HCT116 (cell line): ENCODE measurements around the gene ZNF791. TPM values are rescaled to one million over a fixed set of nuclear protein-coding genes. Genes with fewer than 3 reads are reported as not detected.

Experiments
- ATAC-seq: fragments of 200-7000 bp; cut with Tn5 transposase; 2 replicates; pipeline ENCODE4 v1.9.1; 2020; ENCODE audit warnings: mild to moderate bottlenecking, moderate library complexity
- BruUV-seq: library from RNA; stranded (reverse); fragments of 400-500 nt; replicated peaks from 2 replicates; lab custom pipeline; 2021; lab: Mats Ljungman, UMichigan
- CTCF ChIA-PET: fragments of 300-600 bp; sonication (Branson Sonifier 250); formaldehyde crosslinking; loops from one replicate; lab custom pipeline; 2021; ENCODE audit warnings: antibody characterized with exemption; lab: Charles Lee
- POLR2A ChIA-PET: fragments of 300-600, 350-600 bp; sonication (Branson Sonifier 250); formaldehyde crosslinking; loops from one replicate; lab custom pipeline; 2021; ENCODE audit warnings: antibody characterized with exemption; lab: Charles Lee
- RAD21 ChIA-PET, 2 experiments: fragments of 300-600 bp; sonication (Branson Sonifier 250); formaldehyde crosslinking; loops; one replicate each; lab custom pipeline; 2023; ENCODE audit warnings: low total read pairs in 2 of 2; ENCODE audit not compliant: uncharacterized antibody in 2 of 2, unreplicated experiment in 2 of 2, low non-redundant PET in 1 of 2; lab: Charles Lee
- DNase-seq: peaks from one replicate; pipeline ENCODE4 v3.0.0-alpha.2; 2010; ENCODE audit warnings: low read depth, low spot score
- H2AFZ ChIP-seq: fragments of 200-600 bp; shearing (Covaris generic), sonication (generic); 2 replicates; pipeline ENCODE4 v1.6.1; 2017; ENCODE audit warnings: low read depth, mixed run types, mixed read lengths, antibody characterized with exemption, low read length; ENCODE audit not compliant: poor library complexity, severe bottlenecking
- H3K27ac ChIP-seq: 2 replicates; pipeline ENCODE4 v1.5.1; 2012; ENCODE audit warnings: low read depth, low read length
- H3K27me3 ChIP-seq: fragments of 200-600 bp; sonication (generic); 2 replicates; pipeline ENCODE4 v1.6.1; 2016; ENCODE audit warnings: mixed run types, low read length, mixed read lengths; ENCODE audit not compliant: insufficient read depth
- H3K36me3 ChIP-seq, 2 experiments: fragments of 200-500 bp in 1 of 2; fragments of 200-600 bp in 1 of 2; sonication (Bioruptor generic) in 1 of 2; sonication (generic) in 1 of 2; 2 replicates each; pipeline versions ENCODE4 v1.5.1 to v1.6.1; 2014 to 2016; ENCODE audit warnings: low read length in 2 of 2, inconsistent platforms in 1 of 2, mixed read lengths in 1 of 2, mixed run types in 1 of 2; ENCODE audit not compliant: insufficient read depth in 2 of 2, control insufficient read depth in 1 of 2
- H3K4me1 ChIP-seq, 2 experiments: fragments of 200-600 bp in 1 of 2; sonication (generic) in 1 of 2; 2 replicates each; pipeline versions ENCODE4 v1.5.1 to v1.6.1; 2012 to 2017; ENCODE audit warnings: low read length in 2 of 2, inconsistent platforms in 1 of 2, mild to moderate bottlenecking in 1 of 2, mixed read lengths in 1 of 2, mixed run types in 1 of 2, moderate library complexity in 1 of 2; ENCODE audit not compliant: insufficient read depth in 2 of 2, control insufficient read depth in 1 of 2
- H3K4me2 ChIP-seq: fragments of 200-600 bp; sonication (generic); 2 replicates; pipeline ENCODE4 v1.6.1; 2017; ENCODE audit warnings: mixed run types, low read length, mixed read lengths
- H3K4me3 ChIP-seq, 2 experiments: fragments of 200-600 bp in 1 of 2; sonication (generic) in 1 of 2; replicated peaks in 1 of 2; 2 replicates each; pipeline ENCODE4 v1.5.1; 2011 to 2016; ENCODE audit warnings: low read length in 2 of 2, control low read depth in 1 of 2, low read depth in 1 of 2, mild to moderate bottlenecking in 1 of 2, mixed read lengths in 1 of 2, mixed run types in 1 of 2
- H3K79me2 ChIP-seq: fragments of 200-600 bp; sonication (generic); 2 replicates; pipeline ENCODE4 v1.6.1; 2017; ENCODE audit warnings: mild to moderate bottlenecking, mixed run types, low read length, moderate library complexity, mixed read lengths; ENCODE audit not compliant: insufficient read depth
- H3K9ac ChIP-seq: fragments of 200-600 bp; sonication (generic); 2 replicates; pipeline ENCODE4 v1.6.1; 2016; ENCODE audit warnings: low read length, mixed read lengths
- H3K9me2 ChIP-seq: fragments of 200-600 bp; sonication (generic), shearing (Covaris generic); 2 replicates; pipeline ENCODE4 v1.6.1; 2017; ENCODE audit warnings: mixed run types, mild to moderate bottlenecking, moderate library complexity; ENCODE audit not compliant: insufficient read depth
- H3K9me3 ChIP-seq, 2 experiments: fragments of 200-500 bp in 1 of 2; fragments of 200-600 bp in 1 of 2; sonication (Bioruptor generic) in 1 of 2; sonication (generic) in 1 of 2; 2 replicates each; pipeline ENCODE4 v1.6.1; 2014 to 2017; ENCODE audit warnings: low read length in 2 of 2, mixed read lengths in 2 of 2, inconsistent platforms in 1 of 2, low read depth in 1 of 2, mild to moderate bottlenecking in 1 of 2, mixed run types in 1 of 2, moderate library complexity in 1 of 2; ENCODE audit not compliant: control insufficient read depth in 1 of 2, insufficient read depth in 1 of 2
- H4K20me1 ChIP-seq: fragments of 200-600 bp; sonication (generic), shearing (Covaris generic); 2 replicates; pipeline ENCODE4 v1.6.1; 2017; ENCODE audit warnings: mixed run types, mild to moderate bottlenecking, moderate library complexity; ENCODE audit not compliant: insufficient read depth
- CBX3 ChIP-seq: IDR thresholded peaks from 2 replicates; pipeline ENCODE4 v1.6.1; 2012; ENCODE audit warnings: low read depth
- CEBPB ChIP-seq: IDR thresholded peaks from 2 replicates; pipeline ENCODE4 v1.6.1; 2012; ENCODE audit warnings: low read depth
- EGR1 ChIP-seq: IDR thresholded peaks from 2 replicates; pipeline ENCODE4 v1.6.1; 2012; ENCODE audit warnings: low read depth
- ELF1 ChIP-seq: IDR thresholded peaks from 2 replicates; pipeline ENCODE4 v1.6.1; 2012; ENCODE audit warnings: low read depth, borderline replicate concordance
- EZH2 ChIP-seq: fragments of 200-600 bp; sonication (generic); IDR thresholded peaks from 2 replicates; pipeline ENCODE4 v1.6.1; 2017; ENCODE audit warnings: antibody characterized with exemption, mixed run types
- EZH2phosphoT487 ChIP-seq: fragments of 200-600 bp; IDR thresholded peaks from 2 replicates; pipeline ENCODE4 v1.6.1; 2018; ENCODE audit warnings: antibody characterized with exemption, borderline replicate concordance
- FOSL1 ChIP-seq: IDR thresholded peaks from 2 replicates; pipeline ENCODE4 v1.6.1; 2012; ENCODE audit warnings: low read depth
- POLR2AphosphoS5 ChIP-seq: IDR thresholded peaks from 2 replicates; pipeline ENCODE4 v1.6.1; 2011; ENCODE audit warnings: mild to moderate bottlenecking, low read depth, low read length, moderate library complexity
- RAD21 ChIP-seq: IDR thresholded peaks from 2 replicates; pipeline ENCODE4 v1.6.1; 2012; ENCODE audit warnings: low read depth, mild to moderate bottlenecking
- SIN3A ChIP-seq: IDR thresholded peaks from 2 replicates; pipeline ENCODE4 v1.6.1; 2012; ENCODE audit warnings: low read depth
- SP1 ChIP-seq: IDR thresholded peaks from 2 replicates; pipeline ENCODE4 v1.6.1; 2012; ENCODE audit warnings: low read depth
- SRF ChIP-seq: IDR thresholded peaks from 2 replicates; pipeline ENCODE4 v1.6.1; 2012; ENCODE audit warnings: low read depth
- ZFX ChIP-seq: fragments of 450-650 bp; IDR thresholded peaks from 2 replicates; pipeline ENCODE4 v1.6.1; 2017
- intact Hi-C: fragments of 100-400 bp; cut with micrococcal nuclease; formaldehyde crosslinking; loops from 2 replicates; pipeline ENCODE4 v1.10.0; 2022
- total RNA-seq: library from RNA; stranded (reverse); gene quantifications from one replicate; pipeline ENCODE4 v1.2.1, GENCODE V29; 2021; ENCODE audit not compliant: unreplicated experiment
- TF ChIP-seq, protein P1 (sequence below): IDR thresholded peaks from 2 replicates; pipeline ENCODE4 v1.6.1; 2012
- TF ChIP-seq, protein P2 (sequence below): IDR thresholded peaks from 2 replicates; pipeline ENCODE4 v1.6.1; 2012
- TF ChIP-seq, protein P3 (sequence below), 3 experiments: fragments of 200-600 bp in 1 of 3; sonication (generic) in 1 of 3; IDR thresholded peaks in 2 of 3; conservative IDR thresholded peaks in 1 of 3; 2 replicates each; pipeline ENCODE4 v1.5.1; 2012 to 2017; ENCODE audit warnings: low read depth in 2 of 3, low read length in 2 of 3, antibody characterized with exemption in 1 of 3, borderline replicate concordance in 1 of 3, control low read depth in 1 of 3, mild to moderate bottlenecking in 1 of 3, mixed read lengths in 1 of 3, mixed run types in 1 of 3, moderate library complexity in 1 of 3; ENCODE audit not compliant: insufficient read depth in 1 of 3
- TF ChIP-seq, protein P4 (sequence below): IDR thresholded peaks from 2 replicates; pipeline ENCODE4 v1.6.1; 2012; ENCODE audit warnings: low read depth
- TF ChIP-seq, protein P5 (sequence below): IDR thresholded peaks from 2 replicates; pipeline ENCODE4 v1.6.1; 2011; ENCODE audit warnings: mild to moderate bottlenecking, low read length, moderate library complexity; ENCODE audit not compliant: insufficient replicate concordance; ENCODE audit errors: extremely low read depth

Gene ZNF791
- total RNA-seq, 1 experiment from 2014 or later = 21.2 TPM

DNA sequence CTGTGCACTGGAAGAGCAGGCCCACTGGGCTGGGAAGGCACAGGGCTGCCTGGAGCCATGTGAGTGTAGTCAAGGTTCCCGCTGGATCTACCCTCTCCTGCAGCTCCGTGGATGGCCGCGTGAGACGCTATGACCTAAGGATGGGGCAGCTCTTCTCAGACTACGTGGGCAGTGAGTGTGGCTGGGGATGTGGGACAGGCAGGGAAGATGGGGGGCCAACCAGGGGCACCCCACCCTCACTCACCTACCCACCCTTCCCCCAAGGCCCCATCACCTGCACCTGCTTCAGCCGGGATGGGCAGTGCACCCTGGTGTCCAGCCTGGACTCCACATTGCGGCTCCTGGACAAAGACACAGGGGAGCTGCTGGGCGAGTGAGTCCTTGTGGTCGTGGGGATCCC, 62.0 kb downstream of the ZNF791 start:
- H3K27me3 ChIP-seq = no peaks in the 10 kb centered on the region
- H3K4me3 ChIP-seq = no peak overlapping the region
- ChIA-PET RAD21 (no interaction called here), CTCF (interaction anchor here (0.6 to 1.4 kb wide), 6 partner anchors 8 to 748 kb away, joined by 3 to 5 read pairs (median 3); partner anchors contain the start of genes DHPS and ZNF700), POLR2A (no interaction called here)
- ATAC-seq (no peak), DNase-seq (no peak)
- no TSS peak for BruUV-seq
- no peak overlapping the region for H3K9ac ChIP-seq
- H4K20me1 ChIP-seq = no peaks in the 10 kb centered on the region
- intact Hi-C loops = loop anchor here (1.0 kb wide), 1 partner anchor 108 kb away; no protein-coding TSS in a partner anchor
- H3K36me3 ChIP-seq = peaks cover 12 to 42% of the 10 kb centered on the region in 2 experiments; a peak in 3 of 4 replicates
- TF ChIP-seq SP1 (no peak), SIN3A (no peak), ZFX (no peak), CBX3 (no peak), POLR2AphosphoS5 (no peak), EZH2phosphoT487 (no peak), FOSL1 (no peak), EZH2 (no peak), ELF1 (no peak), SRF (no peak), EGR1 (no peak), CEBPB (no peak), RAD21 (no peak)
- TF ChIP-seq, protein P1, sequence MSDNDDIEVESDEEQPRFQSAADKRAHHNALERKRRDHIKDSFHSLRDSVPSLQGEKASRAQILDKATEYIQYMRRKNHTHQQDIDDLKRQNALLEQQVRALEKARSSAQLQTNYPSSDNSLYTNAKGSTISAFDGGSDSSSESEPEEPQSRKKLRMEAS = no peak
- TF ChIP-seq, protein P2, sequence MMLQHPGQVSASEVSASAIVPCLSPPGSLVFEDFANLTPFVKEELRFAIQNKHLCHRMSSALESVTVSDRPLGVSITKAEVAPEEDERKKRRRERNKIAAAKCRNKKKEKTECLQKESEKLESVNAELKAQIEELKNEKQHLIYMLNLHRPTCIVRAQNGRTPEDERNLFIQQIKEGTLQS = no peak
- TF ChIP-seq, protein P3, sequence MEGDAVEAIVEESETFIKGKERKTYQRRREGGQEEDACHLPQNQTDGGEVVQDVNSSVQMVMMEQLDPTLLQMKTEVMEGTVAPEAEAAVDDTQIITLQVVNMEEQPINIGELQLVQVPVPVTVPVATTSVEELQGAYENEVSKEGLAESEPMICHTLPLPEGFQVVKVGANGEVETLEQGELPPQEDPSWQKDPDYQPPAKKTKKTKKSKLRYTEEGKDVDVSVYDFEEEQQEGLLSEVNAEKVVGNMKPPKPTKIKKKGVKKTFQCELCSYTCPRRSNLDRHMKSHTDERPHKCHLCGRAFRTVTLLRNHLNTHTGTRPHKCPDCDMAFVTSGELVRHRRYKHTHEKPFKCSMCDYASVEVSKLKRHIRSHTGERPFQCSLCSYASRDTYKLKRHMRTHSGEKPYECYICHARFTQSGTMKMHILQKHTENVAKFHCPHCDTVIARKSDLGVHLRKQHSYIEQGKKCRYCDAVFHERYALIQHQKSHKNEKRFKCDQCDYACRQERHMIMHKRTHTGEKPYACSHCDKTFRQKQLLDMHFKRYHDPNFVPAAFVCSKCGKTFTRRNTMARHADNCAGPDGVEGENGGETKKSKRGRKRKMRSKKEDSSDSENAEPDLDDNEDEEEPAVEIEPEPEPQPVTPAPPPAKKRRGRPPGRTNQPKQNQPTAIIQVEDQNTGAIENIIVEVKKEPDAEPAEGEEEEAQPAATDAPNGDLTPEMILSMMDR (IDR thresholded peaks at IDR 0.05 in 2 of 3, conservative IDR thresholded peaks at IDR 0.05 in 1 of 3; ENCODE audit: borderline replicate concordance in 1 of 3, insufficient read depth in 1 of 3, low read depth in 2 of 3, low read length in 2 of 3) = no peak
- TF ChIP-seq, protein P4, sequence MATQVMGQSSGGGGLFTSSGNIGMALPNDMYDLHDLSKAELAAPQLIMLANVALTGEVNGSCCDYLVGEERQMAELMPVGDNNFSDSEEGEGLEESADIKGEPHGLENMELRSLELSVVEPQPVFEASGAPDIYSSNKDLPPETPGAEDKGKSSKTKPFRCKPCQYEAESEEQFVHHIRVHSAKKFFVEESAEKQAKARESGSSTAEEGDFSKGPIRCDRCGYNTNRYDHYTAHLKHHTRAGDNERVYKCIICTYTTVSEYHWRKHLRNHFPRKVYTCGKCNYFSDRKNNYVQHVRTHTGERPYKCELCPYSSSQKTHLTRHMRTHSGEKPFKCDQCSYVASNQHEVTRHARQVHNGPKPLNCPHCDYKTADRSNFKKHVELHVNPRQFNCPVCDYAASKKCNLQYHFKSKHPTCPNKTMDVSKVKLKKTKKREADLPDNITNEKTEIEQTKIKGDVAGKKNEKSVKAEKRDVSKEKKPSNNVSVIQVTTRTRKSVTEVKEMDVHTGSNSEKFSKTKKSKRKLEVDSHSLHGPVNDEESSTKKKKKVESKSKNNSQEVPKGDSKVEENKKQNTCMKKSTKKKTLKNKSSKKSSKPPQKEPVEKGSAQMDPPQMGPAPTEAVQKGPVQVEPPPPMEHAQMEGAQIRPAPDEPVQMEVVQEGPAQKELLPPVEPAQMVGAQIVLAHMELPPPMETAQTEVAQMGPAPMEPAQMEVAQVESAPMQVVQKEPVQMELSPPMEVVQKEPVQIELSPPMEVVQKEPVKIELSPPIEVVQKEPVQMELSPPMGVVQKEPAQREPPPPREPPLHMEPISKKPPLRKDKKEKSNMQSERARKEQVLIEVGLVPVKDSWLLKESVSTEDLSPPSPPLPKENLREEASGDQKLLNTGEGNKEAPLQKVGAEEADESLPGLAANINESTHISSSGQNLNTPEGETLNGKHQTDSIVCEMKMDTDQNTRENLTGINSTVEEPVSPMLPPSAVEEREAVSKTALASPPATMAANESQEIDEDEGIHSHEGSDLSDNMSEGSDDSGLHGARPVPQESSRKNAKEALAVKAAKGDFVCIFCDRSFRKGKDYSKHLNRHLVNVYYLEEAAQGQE = no peak
- TF ChIP-seq, protein P5, sequence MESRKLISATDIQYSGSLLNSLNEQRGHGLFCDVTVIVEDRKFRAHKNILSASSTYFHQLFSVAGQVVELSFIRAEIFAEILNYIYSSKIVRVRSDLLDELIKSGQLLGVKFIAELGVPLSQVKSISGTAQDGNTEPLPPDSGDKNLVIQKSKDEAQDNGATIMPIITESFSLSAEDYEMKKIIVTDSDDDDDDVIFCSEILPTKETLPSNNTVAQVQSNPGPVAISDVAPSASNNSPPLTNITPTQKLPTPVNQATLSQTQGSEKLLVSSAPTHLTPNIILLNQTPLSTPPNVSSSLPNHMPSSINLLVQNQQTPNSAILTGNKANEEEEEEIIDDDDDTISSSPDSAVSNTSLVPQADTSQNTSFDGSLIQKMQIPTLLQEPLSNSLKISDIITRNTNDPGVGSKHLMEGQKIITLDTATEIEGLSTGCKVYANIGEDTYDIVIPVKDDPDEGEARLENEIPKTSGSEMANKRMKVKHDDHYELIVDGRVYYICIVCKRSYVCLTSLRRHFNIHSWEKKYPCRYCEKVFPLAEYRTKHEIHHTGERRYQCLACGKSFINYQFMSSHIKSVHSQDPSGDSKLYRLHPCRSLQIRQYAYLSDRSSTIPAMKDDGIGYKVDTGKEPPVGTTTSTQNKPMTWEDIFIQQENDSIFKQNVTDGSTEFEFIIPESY = no peak
- H3K79me2 ChIP-seq = peaks cover 38% of the 10 kb centered on the region; the same call in 1 of the 2 replicates
- H2AFZ ChIP-seq = no peak overlapping the region
- no peaks in the 10 kb centered on the region for H3K9me3 ChIP-seq
- H3K4me2 ChIP-seq = no peak overlapping the region
- no peaks in the 10 kb centered on the region for H3K9me2 ChIP-seq
- H3K4me1 ChIP-seq = peaks cover 14 to 27% of the 10 kb centered on the region in 2 experiments
- H3K27ac ChIP-seq = no peak overlapping the region
